GM21390 (cell line): ENCODE results near the gene TRNAU1AP.
"Not testable (repeated sequence)": the region's sequence is repeated elsewhere in the genome, so short reads cannot be mapped to it uniquely, and the experiment has no call there.

Source experiments
- ATAC-seq: cut with Tn5 transposase; IDR thresholded peaks from one replicate; pipeline ENCODE4 v1.9.1; 2021; ENCODE audit not compliant: unreplicated experiment

TRNAU1AP gene

DNA sequence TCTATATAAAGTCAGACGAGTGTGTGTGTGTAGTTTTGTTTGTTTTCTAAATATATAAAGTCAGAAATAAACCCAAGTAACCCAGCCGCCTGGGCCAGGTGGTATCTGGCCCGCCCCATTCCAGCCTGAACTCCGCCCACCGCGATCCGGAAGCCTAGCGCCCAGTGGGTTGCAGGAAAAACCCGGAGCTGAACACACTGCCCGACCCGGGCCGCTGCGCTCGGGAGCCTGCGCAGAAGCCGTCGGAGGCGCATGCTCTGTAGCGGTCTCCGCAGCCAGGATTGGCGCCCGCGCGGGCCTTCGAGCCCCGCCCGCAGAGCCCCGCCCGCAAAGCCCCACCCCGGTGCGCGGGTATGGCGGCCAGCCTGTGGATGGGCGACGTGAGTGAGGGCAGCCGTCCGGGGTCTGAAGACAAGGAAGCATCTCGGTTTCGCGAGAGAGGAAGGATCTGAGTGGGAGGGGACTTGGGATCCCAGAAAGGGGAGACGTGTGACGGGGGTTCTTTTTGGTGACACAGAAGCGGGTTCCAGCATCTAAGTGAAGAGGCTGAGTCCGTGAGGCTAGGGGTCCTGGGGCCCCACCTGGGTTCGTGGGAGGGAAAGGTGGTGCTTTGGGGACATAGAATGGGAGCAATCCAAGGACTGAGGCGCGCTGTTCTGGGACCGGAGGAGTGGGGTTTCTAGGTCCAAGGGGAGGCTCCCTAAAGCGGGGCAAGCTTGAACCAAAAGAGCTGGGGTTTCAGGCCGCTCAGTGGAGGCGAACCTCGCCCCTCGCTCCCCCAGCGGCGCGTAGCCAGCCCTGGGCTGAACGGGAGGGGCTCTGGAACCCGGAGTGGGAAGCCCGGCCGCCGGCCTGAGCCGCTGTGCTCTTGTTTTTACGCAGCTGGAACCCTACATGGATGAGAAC is at the start of gene TRNAU1AP:
Gene TRNAU1AP, plus strand, starts transcription at position 328 of the 906 bp plus-strand sequence. Its CDS starts 26 bp downstream, at position 354.
- ATAC-seq: peak; percentile 91

DNA sequence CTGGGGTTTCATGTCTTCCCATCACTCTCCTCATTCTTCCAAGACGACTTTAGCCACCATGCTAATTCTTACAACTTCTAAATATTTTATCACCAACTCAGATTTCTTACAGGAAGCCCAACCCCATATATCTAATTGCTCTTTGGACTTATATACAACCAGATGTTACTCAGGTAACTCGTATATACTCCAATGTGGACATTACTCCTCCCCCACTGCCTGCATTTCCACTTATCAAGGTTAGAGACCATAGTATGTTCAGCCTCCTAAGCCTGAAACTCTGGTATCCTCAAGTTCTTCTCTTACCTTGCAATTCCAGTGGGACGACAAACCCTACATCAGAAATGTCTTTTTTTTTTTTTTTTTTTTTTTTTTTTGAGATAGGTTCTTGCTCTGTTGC is 49.8 kb upstream of the TRNAU1AP start:
- no peak for ATAC-seq

DNA sequence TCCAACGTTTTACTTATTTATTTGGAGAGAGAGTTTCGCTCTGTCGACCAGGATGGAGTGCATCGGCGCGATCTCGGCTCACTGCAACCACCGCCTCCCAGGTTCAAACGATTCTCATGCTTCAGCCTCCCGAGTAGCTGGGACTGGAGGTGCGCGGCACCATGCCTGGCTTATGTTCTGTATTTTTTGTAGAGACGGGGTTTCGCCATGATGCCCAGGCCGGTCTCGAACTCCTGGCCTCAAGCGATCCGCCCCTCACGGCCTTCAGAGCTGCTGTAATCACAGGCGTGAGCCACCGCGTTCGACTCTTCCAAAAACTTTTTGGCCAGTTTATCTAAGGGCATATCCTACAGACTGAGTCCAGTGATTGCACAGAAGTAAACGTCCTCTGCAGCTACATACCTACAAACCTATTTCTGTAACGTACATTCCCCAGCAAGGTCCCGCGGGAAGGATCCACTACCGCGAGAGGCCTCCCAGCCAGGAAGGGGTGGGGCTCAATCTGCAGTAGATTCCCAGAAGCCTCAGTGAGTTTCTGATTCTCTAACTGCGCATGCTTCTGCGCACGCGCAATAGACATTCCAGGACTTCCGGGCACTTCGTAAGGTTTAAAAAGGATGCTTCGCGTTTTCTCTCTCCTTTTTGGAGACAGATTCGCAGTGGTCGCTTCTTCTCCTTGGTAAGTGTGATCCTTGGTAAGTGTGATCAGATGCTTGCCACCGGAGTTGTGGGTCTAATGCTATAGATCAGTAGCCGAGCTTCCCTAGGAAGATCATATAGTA is 47.3 kb upstream of the TRNAU1AP start, which contains the start of gene RCC1:
Gene RCC1, plus strand, starts transcription at position 638 of the 782 bp plus-strand sequence. CDS start 23,824 bp downstream, outside the sequence.
- peak; percentile 70 for ATAC-seq

DNA sequence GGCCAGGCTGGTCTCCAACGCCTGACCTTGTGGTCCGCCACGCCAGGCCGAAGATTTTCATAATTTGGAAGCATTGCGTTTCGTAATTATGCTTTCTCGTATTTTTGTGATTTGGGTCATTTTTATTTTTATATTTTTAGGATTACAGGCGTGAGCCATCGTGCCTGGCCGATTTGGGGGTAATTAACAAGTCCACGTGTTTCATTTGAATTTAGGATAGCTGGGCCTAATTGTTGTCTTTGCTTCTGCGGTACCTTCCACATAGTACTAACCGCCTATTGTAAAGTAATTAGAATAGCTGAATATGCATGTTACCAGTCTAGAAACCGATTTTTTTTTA is 46.0 kb upstream of the TRNAU1AP start:
- ATAC-seq: no peak

DNA sequence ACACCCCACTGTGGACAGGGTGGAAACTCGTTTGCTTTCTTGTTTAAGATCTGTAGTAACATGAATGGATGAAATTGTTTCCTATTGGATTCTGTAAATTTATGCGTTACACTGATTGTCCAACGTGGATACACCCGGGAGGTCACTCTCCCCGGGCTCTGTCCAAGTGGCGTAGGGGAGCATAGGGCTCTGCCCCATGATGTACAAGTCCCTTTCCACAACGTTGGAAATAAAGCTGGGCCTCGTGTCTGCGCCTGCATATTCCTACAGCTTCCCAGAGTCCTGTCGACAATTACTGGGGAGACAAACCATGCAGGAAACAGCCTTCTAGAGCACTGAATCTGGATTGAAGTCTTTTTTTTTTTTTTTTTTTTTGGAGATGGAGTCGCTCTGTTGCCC is 45.6 kb upstream of the TRNAU1AP start:
- no peak for ATAC-seq

DNA sequence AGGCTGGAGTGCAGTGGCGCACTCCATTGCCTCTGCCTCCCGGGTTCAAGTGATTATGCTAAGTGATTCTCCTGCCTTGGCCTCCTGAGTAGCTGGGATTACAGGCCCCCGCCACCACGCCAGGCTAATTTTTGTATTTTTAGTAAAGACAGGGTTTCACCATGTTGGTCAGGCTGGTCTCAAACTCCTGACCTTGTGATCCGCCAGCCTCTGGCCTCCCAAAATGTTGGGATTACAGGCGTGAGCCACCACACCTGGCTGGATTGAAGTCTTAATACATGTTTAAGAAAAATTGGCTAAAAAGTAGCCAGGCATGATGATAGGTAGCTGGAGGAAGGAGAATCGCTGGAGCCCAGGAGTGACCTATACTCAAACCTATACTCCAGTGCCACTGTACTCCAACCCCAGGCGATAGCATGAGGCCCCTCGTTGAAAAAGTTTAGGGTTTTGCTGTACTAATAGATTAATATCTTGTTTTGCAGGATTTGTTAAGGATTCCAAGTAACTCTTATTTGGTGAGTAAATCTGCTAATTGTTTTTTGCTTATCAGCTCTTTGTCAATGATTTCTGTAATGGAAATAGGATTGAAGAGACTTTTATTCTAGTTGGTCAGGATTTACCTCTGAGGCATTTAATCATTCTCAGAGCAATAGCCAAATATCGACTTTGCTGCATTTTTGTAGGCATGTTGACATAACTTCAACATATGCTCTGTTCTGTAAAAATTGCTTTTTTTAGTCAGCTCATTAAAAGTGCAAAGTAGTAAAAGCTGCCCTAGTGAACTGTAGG is 45.0 kb upstream of the TRNAU1AP start:
- ATAC-seq: no peak

DNA sequence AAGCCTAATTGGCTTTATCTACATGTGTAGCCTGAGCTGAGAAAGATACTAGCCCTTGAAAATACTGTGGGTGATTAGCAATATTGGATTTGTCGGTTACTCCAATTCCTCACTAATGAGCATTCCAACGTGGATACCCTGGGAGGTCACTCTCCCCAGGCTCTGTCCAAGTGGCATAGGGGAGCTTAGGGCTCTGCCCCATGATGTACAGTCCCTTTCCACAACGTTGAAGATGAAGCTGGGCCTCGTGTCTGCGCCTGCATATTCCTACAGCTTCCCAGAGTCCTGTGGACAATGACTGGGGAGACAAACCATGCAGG is 44.5 kb upstream of the TRNAU1AP start:
- no peak for ATAC-seq

DNA sequence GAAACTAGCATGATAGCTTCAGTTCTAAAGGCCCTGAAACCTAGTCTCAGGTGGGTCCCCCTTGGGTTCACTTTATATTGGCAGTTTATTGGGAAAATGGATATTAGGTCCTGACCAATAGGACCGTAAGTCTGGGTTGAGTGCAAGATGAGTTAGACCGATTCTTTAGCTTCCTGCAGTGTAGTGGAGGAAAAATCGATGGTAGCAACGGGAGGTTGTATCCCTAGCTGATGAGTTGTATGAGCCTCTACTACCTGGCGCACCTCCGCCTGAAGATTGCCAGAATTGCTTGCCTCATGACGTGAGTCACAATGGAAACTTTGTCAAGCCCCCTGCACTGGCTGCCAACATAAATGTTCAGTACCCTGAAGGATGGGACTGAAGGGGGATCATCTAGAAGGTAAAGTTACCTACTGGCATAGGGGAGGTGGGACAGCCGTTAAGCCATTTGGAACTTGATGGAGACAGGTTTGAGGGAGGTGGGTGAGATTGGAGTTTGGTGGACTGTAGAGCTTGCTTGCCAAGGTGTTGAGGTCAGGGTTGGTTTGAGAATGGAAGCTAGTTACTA is 43.1 kb upstream of the TRNAU1AP start:
- no peak for ATAC-seq

DNA sequence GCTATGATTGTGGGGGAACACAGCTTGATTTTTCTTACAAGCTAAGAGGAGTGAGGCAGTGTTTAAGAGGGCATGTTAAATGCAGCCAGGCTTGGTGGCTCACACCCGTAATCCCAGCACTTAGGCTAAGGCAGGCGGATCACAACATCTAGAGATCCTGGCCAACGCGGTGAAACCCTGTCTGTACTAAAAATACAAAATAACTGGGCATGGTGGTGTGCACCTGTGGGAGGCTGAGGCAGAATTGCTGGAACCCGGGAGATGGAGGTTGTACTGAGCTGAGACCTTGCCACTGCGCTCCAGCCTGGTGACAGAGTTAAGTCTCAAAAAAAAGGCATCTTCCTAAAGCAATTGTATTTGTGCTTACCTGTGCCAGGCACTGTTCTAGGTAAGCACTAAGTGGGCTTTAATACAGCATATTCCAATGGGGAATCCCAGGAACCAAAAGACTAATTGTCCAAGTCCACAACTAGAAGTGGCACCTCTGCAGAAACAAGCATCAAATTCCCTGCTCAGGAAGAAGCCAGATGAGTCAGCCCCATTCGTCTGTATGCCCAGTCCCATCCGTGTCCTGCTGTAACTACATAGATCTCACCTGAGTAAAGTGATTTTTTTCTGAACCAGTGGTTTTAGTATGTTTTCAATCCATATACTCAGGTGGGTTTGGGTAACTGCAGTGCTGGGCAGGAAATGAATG is 42.5 kb upstream of the TRNAU1AP start:
- ATAC-seq: no peak

DNA sequence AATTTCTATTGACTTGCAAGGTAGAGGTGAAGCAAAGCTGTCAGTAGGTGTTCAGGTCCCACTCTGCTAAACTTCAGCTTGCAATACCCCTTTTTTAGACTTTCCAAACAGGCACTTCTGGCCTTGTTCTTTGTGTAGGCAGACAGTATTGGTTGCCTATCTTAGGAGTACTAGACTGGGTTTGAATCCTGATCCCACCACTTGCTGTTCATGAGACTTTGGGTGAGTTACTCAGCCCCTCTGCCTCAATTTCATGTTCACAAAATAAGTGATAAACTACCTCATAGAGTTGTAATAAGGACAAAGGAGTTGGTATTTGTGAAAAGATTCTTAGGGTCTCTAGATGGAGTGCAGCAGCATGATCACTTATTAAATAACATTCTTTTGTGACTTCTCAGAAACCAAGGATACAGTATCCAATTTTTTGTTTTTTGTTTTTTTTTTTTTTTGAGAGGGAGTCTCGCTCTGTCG is 41.9 kb upstream of the TRNAU1AP start:
- ATAC-seq: no peak

DNA sequence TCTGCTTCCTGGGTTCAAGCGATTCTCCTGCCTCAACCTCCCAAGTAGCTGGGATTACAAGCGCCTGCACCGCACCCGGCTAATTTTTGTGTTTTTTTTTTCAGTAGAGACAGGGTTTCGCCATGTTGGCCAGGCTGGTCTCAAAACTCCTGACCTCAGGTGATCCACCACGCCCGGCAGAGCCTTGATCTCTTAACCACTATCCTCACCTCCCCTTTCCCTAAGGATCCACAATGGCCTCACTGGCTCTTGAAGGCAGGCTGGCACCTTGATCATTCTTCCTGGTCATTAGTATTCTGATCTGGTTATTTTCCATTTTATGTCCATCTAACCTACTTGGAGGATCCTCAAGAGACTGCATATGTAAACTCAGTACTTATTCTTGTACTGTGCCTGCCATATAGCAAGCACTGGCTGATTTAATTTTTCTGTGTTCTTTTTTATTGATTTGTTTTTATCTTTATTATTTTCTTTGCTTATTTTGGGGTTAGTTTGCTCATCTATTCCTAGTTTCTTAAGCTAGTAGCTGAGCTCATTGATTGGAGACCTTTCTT is 40.8 kb upstream of the TRNAU1AP start:
- ATAC-seq: no peak

DNA sequence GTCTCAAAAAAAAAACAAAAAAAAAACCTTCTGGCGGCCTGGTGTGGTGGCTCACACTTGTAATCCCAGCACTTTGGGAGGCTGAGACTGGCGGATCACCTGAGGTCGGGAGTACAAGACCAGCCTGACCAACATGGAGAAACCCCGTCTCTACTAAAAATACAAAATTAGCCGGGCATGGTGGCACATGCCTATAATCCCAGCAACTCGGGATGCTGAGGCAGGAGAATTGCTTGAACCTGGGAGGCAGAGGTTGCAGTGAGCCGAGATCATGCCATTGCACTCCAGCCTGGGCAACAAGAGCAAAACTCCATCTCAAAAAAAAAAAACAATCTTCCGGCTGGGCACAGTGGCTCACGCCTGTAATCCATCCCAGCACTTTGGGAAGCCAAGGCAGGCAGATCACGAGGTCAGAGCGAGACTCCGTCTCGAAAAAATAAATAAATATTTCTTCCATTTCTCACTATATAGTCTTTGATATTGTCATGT is 38.4 kb upstream of the TRNAU1AP start:
- ATAC-seq: not testable (repeated sequence)

DNA sequence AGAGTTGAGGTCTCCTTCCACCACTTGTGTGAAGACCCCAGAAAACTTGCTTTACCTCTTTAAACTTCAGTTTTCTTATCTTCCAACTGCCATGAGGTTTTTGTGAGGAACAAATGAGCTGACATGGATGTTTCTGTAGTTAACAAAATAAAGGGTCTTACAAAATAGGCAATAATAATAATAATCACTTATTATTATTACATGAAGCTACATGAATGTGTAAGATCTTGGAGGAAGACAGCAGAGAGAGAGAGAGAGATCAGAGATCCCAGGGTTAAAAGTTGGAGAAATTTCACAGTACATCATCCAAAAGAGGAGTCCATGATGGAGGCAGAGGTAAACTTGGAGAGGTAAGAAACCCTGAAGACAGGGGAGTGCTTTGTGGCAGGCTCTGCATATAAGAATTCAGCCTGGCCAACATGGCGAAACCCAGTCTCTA is 36.3 kb upstream of the TRNAU1AP start:
- no peak for ATAC-seq

DNA sequence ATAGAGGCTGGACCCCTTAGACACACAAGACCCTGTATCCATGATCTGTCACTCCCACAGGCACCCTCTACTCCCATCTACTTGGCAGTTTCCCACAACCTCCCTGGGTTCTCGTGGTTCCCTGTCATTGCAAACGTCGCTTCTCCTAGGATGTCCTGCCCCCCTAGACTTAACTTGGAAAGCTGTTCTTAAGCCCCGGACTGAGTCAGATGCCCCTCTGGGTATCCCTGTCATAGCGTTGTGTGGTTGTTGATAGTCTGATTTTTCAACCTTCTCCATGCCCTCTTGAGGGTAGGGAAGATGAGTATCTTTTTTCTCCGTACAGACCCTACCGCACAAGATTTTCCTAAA is 35.3 kb upstream of the TRNAU1AP start:
- no peak for ATAC-seq

DNA sequence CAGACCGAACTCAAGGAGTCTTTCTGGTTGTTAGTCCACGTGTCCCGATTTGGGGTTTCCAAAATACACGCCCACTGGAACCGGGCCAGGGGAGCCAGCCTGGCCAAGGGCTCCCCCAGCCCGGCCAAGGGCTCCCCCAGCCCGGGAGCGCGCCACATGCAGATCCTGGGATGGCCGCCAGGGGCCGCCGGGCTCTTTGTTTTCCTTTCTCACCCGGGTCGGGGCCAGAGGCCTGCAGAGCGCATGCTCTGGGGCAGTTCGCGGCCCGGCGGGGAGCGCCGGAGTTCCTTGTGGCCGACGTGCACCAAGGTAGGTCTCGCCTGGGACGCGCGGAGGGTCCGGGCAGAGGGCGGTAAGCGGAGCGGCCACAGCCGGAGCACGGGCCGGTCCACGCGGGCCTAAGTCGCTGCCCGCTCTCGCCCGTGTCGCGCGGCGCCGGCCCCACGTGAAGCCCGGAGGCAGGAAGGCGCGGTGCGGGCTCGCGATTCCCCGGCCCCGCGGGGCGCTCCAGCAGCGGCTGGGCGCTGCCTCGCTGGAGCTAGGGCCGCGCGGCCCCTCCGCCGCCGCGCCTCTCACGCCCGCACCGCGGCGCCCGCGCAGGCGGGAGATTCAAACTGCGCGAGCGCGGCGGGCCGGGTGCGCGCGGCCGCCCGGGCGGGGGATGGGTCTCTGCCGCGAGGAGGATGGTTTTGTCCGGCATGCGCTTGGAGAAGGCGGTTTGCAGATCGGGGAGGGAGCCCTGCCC is 34.7 kb upstream of the TRNAU1AP start:
- ATAC-seq: peak; percentile 61

DNA sequence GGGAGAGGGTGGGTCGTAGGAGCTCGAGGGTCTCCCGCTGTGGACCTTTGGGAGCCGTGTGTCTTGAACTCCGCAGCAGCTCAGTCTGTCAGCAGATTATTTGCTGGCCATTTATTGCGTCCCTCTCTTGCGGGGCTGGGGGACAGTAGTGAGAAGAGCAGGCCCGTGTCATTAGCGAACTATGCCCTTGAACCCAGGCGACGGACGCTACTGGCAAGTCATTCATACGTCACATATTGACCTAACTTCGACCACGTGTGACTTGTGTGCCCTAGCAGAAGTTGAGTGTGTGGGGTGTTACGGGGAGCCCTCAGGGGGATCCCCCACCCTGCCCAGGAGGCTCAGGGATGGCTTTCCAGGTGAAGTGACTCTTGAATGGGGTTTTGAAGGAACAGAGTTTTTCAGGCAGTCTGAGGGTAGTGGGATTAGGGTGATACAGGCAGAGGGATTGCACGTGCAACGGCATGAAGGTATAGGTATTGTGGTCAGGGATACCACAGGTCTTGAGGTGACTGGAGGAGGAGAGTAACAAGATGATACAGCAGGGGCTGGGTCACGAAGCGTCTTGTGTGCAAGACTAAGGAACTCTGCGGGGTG is 34.0 kb upstream of the TRNAU1AP start:
- no peak for ATAC-seq

DNA sequence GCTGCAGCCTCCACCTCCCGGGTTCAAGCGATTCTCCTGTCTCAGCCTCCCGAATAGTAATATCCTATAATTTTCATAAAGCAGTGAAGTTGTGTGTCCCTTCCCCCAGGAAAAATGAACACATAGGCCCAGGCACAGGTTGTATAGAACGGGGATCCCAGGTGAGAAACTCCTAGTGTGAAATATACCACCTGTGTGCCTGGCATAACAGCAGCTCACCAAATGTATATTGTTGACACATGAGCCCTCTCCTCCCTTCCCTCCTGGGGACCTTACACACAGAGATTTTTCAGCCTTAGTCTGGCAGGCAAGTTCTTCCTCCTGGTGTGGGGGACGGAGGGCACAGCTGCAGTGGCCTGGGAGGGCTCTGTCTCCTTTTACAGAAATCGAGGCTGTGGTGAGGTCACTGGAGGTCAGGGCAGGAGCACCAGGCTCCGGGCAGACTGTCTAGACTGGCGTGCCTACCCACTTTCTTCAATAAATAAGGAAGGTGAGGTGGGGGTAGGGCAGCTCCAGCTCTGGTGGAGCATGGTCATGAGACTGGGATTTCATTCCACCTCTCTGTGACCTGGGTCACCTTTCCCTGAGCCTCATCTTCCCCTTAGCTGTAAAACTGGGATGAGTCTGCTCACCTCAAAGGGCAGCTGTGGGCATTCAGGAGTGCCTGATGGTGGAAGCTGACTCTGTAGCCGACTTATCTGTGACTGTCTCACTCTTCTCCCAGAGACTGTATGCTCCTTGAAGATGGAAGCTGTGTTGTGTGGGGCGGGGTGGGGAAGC is 32.7 kb upstream of the TRNAU1AP start:
- ATAC-seq: no peak

DNA sequence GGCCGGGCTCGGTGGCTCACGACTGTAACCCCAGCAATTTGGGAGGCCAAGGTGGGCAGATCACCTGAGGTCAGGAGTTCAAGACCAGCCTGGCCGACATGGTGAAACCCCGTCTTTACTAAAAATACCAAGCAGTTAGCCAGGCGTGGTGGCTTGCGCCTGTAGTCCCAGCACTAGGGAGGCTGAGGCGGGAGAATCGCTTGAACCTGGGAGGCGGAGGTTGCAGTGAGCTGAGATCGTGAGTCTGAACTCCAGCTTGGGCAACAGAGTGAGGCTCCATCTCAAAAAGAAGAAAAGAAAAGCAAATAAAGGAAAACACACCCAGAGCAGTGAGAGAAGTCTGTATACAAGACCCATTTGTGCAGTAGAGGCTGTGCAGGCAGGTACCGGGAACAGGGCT is 32.1 kb upstream of the TRNAU1AP start:
- not testable (repeated sequence) for ATAC-seq
